Measurements from ENCODE around the gene MB21D2. TPM values are rescaled to one million over a fixed set of nuclear protein-coding genes. Genes with fewer than 3 reads are reported as not detected.

Gene MB21D2
- total RNA-seq, 1 donor from 2014 or later: 13.4 TPM

DNA sequence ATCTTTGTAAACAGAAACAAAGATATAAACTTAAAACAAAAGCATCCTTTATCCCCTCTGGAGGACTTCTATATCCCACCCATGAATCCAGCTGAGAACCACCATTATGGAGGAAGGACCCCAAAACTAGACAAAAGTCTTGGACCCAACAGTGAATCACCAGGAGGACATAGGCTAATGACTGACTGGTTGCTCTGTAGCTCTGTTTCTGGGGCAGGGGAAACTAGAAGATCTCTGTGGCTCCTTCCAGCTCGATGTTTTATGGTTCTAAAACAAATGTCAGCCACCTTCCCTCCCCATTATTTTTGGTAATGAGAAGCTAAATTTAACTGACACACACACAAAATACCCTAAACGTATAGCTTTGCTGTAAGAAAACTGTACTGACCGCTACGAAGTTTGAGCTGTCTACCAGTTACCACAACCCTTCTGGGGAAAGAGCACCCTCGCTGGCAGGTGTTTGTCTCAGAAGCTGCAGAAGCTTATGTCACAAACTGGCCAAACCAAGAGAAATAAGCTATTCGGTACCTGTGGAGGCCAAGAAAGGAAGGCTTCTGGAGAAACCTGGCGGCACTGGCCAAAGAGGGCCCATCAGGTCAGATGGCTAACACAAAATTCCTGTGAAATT, 36.4 kb downstream of the MB21D2 start:
- TF ChIP-seq, protein P1, sequence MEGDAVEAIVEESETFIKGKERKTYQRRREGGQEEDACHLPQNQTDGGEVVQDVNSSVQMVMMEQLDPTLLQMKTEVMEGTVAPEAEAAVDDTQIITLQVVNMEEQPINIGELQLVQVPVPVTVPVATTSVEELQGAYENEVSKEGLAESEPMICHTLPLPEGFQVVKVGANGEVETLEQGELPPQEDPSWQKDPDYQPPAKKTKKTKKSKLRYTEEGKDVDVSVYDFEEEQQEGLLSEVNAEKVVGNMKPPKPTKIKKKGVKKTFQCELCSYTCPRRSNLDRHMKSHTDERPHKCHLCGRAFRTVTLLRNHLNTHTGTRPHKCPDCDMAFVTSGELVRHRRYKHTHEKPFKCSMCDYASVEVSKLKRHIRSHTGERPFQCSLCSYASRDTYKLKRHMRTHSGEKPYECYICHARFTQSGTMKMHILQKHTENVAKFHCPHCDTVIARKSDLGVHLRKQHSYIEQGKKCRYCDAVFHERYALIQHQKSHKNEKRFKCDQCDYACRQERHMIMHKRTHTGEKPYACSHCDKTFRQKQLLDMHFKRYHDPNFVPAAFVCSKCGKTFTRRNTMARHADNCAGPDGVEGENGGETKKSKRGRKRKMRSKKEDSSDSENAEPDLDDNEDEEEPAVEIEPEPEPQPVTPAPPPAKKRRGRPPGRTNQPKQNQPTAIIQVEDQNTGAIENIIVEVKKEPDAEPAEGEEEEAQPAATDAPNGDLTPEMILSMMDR (IDR thresholded peaks at IDR 0.05; ENCODE audit: unreplicated experiment): no peak
- Mint-ChIP-seq H3K4me1 (ENCODE audit: low read depth) (peaks cover 20% of the 10 kb centered on the region), H3K27me3 (no peaks in the 10 kb centered on the region), H3K27ac (peak overlapping the region; percentile 5), H3K9me3 (ENCODE audit: low read depth) (no peaks in the 10 kb centered on the region), H3K4me3 (ENCODE audit: low read depth) (no peak overlapping the region), H3K36me3 (ENCODE audit: insufficient read depth) (peaks cover 2% of the 10 kb centered on the region)
- no peak for DNase-seq (ENCODE audit: low spot score, unreplicated experiment)

DNA sequence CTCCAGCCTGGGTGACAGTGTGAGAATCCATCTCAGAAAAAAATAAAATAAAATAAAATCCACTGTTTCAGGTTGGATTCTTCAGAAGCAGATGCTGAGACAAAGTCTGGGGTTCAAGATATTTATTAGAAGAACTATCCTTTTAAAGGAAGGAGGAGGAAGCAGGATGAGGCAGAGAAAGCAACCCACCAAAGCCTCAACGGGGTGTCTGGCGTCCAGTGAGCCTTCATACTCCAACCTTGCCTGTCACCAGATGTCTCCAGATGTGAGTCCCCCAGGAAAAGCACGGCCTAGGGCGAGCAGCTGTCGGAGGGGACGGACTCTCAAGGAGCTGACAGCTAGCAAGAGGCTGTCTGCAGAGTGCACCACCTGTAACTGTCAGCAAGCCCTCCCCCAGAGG, 37.3 kb downstream of the MB21D2 start:
- DNase-seq (ENCODE audit: low spot score, unreplicated experiment): no peak
- no peaks in the 10 kb centered on the region for H3K9me3 Mint-ChIP-seq (ENCODE audit: low read depth)
- H3K27me3 Mint-ChIP-seq: no peaks in the 10 kb centered on the region
- no peak overlapping the region for H3K27ac Mint-ChIP-seq
- no peak overlapping the region for H3K4me3 Mint-ChIP-seq (ENCODE audit: low read depth)
- peaks cover 22% of the 10 kb centered on the region for H3K4me1 Mint-ChIP-seq (ENCODE audit: low read depth)
- H3K36me3 Mint-ChIP-seq (ENCODE audit: insufficient read depth): no peaks in the 10 kb centered on the region
- TF ChIP-seq, protein P1 (IDR thresholded peaks at IDR 0.05; ENCODE audit: unreplicated experiment): no peak

DNA sequence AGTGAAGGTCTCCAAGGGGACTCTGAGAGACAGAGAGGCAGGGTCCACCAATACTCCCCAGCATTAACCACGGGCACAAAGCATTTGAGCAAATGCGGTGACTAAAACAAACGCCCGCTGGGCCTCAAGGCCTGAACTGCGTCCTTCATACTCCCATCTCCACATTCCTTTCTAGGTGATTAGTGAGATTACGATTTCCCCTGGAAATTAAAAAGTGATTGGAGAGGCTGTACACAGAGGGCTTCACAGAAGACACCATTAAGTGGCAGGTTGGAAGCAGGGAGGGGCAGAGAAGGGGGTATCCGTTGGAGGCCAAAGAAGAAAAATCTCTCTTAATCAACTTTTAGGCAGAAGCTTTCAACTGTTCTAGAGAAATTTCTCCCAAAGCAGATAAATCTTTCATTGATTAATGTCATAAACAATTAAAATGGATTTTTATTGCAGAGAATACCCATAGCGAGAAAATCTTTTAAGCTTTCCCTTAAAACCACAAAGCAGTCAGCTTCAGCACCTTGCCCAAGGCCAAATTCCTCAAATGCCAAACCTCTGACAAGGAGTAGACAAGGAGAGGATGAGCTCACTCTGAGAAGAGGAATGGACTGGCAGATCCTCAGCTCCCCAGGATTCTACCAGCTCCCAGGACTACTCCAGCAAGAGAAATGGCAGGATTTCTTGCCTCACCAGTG, 38.2 kb downstream of the MB21D2 start:
- DNase-seq (ENCODE audit: low spot score, unreplicated experiment): no peak
- Mint-ChIP-seq H3K27me3 (no peaks in the 10 kb centered on the region), H3K36me3 (ENCODE audit: insufficient read depth) (no peaks in the 10 kb centered on the region), H3K4me1 (ENCODE audit: low read depth) (peaks cover 22% of the 10 kb centered on the region), H3K27ac (peak overlapping the region; percentile 96), H3K4me3 (ENCODE audit: low read depth) (peak overlapping the region; percentile 38), H3K9me3 (ENCODE audit: low read depth) (no peaks in the 10 kb centered on the region)
- TF ChIP-seq, protein P1 (IDR thresholded peaks at IDR 0.05; ENCODE audit: unreplicated experiment): no peak

DNA sequence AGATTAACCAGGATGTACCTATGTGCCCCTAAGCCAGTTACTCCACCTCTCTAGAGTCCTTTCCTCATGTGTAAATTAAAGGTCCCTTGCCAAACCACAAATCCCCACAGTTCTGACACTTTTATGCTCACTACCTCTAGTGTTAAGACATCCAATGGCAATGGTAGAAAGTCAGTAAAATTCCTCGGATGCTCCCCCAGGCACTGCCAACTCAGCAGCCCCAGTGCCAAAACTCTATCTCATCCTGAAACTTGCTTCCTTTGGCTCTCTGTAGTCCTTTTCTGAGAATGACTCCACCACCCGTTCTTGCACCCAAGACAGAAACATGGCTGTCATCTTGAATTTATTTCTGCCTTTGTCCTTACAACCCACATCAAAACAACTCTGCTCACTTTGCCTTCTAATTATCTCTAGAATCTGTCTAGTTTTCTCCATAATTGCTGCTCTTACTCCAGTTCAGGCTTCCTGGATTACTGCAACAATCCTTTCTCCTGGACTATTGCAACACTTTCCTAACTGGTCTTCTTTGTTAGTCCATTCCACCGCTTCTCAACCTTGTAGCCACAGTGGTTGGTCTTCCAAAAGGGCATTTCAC, 41.6 kb downstream of the MB21D2 start:
- no peak overlapping the region for H3K27ac Mint-ChIP-seq
- no peaks in the 10 kb centered on the region for H3K27me3 Mint-ChIP-seq
- H3K36me3 Mint-ChIP-seq (ENCODE audit: insufficient read depth): peaks cover 4% of the 10 kb centered on the region
- peaks cover 22% of the 10 kb centered on the region for H3K4me1 Mint-ChIP-seq (ENCODE audit: low read depth)
- no peak for DNase-seq (ENCODE audit: low spot score, unreplicated experiment)
- TF ChIP-seq, protein P1 (IDR thresholded peaks at IDR 0.05; ENCODE audit: unreplicated experiment): no peak
- no peak overlapping the region for H3K4me3 Mint-ChIP-seq (ENCODE audit: low read depth)
- H3K9me3 Mint-ChIP-seq (ENCODE audit: low read depth): no peaks in the 10 kb centered on the region

DNA sequence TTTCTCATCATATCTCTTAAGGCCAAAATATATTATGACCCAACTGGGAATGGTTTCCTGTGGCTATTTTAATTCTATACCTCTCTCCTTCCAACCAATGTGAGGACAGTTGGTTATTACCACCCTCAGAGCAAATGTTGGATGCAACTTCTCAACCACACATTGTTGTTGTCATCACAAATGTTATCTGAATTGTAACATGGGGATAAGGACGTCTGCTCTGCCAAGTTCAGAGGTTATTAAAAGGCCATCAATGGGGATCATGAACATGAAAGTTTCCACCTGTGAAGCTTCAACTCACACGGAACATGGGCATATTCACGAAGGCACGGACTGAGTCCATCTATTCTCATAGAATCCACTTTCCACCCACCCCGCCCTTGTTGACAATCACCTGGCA, 46.8 kb downstream of the MB21D2 start:
- H3K27ac Mint-ChIP-seq: no peak overlapping the region
- peaks cover 4% of the 10 kb centered on the region for H3K36me3 Mint-ChIP-seq (ENCODE audit: insufficient read depth)
- TF ChIP-seq, protein P1 (IDR thresholded peaks at IDR 0.05; ENCODE audit: unreplicated experiment): no peak
- DNase-seq (ENCODE audit: low spot score, unreplicated experiment): no peak
- H3K27me3 Mint-ChIP-seq: no peaks in the 10 kb centered on the region
- H3K4me3 Mint-ChIP-seq (ENCODE audit: low read depth): no peak overlapping the region
- no peaks in the 10 kb centered on the region for H3K9me3 Mint-ChIP-seq (ENCODE audit: low read depth)
- H3K4me1 Mint-ChIP-seq (ENCODE audit: low read depth): peaks cover 4% of the 10 kb centered on the region
